GM12874 (cell line): ENCODE measurements around the gene SH3RF3.

Experiments used
- TF ChIP-seq, protein P1 (sequence below): IDR thresholded peaks from 2 replicates; pipeline ENCODE4 v1.5.1; 2011; ENCODE audit warnings: low read depth, mild to moderate bottlenecking, control low read depth, low read length, moderate library complexity; ENCODE audit not compliant: insufficient read depth

The SH3RF3 gene

DNA sequence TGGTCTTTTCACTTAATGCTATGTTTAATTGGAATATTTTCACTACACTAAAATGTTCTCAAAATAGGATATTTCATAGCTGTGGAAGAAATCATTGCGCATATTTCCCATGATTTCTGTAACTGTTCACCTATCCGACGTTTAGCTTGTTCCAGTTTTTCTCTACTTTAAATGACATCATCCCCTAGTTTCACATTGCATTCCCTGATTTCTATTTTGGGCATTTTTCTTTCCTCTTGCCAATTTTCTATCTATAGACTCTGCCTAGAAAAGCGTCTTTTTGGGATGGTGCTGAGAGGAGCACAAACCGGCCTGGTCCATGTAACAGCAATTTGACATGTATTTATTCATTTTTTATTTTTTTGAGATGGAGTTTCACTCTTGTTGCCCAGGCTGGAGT, 163.4 kb downstream of the SH3RF3 start:
- TF ChIP-seq, protein P1, sequence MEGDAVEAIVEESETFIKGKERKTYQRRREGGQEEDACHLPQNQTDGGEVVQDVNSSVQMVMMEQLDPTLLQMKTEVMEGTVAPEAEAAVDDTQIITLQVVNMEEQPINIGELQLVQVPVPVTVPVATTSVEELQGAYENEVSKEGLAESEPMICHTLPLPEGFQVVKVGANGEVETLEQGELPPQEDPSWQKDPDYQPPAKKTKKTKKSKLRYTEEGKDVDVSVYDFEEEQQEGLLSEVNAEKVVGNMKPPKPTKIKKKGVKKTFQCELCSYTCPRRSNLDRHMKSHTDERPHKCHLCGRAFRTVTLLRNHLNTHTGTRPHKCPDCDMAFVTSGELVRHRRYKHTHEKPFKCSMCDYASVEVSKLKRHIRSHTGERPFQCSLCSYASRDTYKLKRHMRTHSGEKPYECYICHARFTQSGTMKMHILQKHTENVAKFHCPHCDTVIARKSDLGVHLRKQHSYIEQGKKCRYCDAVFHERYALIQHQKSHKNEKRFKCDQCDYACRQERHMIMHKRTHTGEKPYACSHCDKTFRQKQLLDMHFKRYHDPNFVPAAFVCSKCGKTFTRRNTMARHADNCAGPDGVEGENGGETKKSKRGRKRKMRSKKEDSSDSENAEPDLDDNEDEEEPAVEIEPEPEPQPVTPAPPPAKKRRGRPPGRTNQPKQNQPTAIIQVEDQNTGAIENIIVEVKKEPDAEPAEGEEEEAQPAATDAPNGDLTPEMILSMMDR: no peak

DNA sequence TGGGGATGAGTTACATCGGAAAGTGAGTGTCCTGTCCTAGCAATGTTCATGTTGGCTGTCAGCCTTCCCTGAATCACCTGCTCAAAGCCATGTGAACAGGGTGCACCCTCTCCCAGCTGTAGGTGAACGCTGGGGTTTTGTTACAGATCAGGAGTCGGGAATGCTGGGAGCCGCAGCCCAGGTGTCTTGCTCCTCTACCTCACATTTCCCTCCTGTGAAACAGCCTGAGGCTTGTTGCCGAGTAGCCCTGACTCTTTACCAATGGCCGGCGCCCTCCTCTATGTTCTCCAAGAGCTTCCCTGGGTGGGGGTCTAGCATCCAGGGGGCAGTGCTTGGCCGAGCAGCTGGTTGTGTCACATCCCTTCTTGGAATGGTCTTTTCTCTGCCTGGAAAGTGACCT, 164.7 kb downstream of the SH3RF3 start:
- TF ChIP-seq, protein P1: no peak

DNA sequence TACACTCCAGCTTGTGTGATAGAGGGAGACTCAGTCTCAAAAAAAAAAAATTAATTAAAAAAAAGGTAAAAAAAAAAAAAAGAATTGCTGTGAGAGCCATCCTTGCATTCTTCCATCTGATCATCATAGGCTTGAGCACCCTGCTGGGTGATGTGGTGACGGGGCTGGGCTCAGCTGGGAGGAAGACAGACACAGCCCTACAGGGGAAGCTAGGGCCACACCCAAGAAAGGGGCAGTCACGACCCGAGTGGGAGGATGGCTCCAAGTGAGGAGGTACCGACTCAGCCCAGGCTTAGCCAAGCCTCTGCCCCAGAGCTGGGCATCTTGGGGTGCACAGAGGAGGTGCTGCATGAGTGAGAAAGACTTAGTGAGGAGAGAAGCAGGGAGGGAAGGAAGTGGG, 165.5 kb downstream of the SH3RF3 start:
- TF ChIP-seq, protein P1: no peak

DNA sequence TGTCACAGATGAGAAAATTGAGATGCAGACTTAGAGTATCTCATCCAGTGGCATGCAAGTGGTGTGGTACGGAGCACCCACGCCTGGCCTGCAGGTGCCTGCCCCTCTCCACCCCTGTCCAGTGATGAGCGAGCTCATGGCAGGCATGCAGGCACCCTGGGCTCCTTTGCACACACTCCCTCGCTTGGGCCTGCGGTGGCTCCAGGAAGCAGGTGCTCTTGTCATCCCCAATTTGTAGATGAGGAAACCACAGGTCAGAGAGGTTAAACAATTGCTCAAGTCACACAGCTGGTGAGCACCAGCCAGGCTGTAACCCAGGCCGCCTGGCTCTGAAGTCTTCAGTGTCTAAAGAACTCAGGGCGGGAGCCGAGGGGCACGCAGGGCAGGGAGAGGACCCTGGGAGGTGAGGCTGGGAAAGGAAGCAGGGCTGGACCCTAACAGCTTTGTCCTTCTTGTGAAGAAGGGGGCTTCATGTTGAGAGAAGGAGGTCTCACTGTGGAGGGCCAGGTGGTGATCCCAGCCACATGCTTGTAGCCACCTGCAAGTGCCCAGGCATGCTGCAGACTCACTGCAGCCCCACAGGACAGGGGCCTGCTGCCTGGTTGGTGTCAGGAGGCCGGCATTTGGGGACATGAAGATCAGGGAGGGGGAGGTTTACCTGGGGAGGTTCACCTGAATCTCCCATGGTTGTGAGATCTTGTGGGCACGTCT, 166.2 kb downstream of the SH3RF3 start:
- TF ChIP-seq, protein P1: no peak

DNA sequence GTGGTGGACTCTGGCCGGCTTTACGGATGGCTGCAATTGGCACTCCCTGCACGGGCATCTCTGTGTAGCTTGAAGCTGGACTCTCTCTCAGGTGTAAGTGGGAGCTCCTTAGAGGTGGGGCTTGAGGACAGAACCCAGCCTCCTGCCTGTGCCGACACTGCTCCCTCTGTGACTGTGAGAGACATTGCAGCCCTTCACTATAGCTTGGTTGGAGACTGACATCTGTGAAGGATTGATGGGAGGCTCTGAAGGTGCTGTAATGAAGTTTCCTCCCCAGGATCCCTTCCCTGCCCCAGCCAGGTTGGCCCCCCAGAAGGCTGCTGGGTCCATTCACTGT, 166.7 kb downstream of the SH3RF3 start:
- TF ChIP-seq, protein P1: no peak

DNA sequence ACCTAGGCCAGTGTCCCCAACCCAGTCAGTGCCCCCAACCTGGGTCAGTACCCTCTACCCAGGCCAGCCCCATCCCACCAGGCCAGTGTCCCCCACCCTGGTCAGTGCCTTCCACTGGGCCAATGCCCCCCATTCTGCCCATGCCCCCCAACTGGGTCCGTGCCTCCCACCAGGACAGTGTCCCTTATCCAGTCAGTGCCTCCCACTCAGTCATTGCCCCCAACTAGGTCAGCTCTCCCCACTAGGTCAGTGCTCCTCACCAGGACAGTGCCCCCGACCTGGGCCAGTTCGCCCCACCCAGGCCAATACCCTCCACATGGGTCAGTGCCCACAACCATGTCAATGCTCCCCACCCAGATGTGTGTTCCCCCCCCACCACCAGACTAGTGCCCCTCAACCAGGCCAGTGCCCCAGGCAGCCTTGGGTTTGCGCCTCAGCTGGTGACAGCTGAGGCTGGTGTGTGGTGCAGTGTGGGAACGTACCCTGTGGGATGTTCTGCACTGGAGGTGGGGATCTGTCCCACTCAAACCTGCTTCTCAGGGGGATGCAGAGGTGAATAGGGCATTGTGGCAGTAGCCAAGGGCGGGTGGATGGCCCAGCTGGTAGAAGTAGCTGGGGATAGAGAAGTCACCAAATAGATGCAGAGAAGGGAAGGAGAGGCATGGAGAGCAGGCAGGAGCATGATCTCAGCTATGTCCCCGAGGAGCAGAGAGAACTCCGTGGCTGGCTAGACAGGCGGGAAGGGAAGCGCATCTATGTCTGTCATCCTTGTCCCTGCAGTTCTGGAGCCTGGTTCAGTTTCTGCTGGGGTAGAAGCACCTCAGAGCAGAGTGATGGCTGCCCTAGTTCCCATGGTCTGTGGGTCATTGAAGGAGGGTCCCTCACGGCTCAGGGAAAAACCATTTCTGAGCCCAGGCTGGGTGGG, 168.8 kb downstream of the SH3RF3 start:
- TF ChIP-seq, protein P1: no peak

DNA sequence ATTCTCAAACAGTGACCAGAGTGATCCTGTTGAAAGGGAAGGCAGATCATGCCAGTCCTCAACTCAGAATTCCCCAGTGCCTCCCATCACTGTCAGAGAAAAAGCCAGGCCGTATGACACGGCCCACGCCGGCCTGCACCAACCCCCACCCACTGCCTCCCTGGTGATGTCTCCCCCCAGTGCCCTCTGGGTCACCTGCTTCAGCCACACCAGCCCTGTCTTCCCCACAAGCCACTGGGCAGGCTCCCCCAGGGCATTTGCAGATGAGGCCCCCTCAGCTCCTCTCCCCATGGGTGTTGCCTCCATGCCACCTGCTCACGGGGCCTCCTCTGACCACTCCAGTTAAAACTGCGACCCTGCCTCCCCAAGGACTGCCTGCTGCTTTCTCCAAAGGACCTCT, 169.8 kb downstream of the SH3RF3 start:
- TF ChIP-seq, protein P1: no peak
